GM21528 (cell line): Measurements from ENCODE around the gene ELMO2.
A peak's percentile ranks its signal among the peaks of the same experiment; 100 is the strongest.
"Not testable (repeated sequence)": the region's sequence is repeated elsewhere in the genome, so short reads cannot be mapped to it uniquely, and the experiment has no call there.

Source experiments
- ATAC-seq: cut with Tn5 transposase; IDR thresholded peaks from one replicate; pipeline ENCODE4 v1.9.1; 2021; ENCODE audit warnings: mild to moderate bottlenecking, moderate library complexity; ENCODE audit not compliant: unreplicated experiment, low FRiP score

Gene ELMO2

GRCh38 chr20:46406986-46407670, 713 bp upstream of the ELMO2 start:
- ATAC-seq: peak; percentile 41

- no peak for ATAC-seq
Measured at GRCh38 chr20:46402331-46402811, 4.0 kb downstream of the ELMO2 start.

DNA sequence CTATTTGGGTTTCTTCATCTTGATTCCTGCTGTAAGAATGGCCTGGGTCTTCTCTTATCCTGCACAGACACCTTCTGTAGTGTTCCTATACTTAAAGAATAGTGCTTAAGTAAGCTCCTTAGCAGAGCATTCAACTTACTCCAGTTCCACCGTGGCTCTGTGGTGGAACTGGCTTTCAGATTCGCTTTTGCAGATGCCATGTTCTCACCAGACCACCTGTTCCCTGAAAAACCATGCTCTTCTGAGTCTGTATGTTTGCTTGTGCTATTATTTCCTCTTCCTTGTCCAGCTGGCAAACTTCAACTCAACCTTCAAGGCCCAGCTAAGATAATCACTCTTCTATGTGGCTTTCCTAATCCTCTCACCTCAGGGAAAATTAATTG, 4.9 kb downstream of the ELMO2 start:
- no peak for ATAC-seq

DNA sequence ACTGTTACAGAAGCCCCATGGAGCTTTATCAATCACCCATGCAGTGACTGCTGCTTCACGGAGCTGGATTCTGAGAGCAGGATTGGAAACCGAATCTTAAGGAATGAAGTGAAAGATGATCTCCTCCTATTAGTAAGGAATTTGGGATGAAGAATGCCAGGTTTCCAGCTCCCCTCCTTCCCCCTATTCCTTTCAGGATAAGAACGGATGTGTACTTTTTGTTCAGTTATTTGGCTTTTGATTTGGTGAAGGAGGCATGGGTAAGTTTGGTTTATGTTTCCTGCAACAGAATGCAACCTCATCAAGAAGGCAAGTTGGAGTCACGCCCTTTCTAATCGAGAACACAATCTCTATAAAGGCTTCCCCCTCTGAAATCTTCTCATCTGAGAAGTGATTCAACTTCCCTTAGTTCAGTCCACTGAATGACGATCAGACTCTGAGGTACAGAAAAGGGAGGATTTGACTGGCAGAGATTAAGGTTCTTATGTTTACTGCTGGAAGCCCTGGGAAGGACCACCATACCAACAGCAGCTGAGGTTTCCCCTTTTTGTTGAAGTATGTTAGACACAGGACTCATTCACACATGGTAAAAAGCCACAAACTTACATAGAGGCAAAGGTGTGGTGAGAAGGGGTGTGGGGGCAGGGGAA, 5.5 kb downstream of the ELMO2 start:
- no peak for ATAC-seq

- no peak for ATAC-seq
Measured at GRCh38 chr20:46400253-46400652, 6.2 kb downstream of the ELMO2 start.

DNA sequence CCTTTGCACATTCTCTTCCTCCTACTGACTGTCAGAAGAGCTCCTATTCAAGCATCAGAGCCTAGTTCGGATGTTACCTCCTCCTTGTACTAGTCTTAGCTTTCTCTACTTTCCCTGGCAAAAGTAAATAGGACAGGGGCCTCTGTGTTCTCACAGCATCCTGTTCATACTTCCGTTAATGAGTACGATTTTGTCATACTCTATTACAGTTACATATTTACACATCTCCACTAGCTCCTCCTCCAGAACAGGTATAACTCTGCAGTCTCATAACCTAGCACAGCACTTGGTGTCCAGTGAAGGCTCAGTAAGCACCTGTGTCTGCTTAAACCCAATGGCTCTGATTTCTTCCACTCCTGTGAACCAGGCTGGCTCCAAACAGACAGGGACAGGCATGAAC, 7.0 kb downstream of the ELMO2 start:
- no peak for ATAC-seq

DNA sequence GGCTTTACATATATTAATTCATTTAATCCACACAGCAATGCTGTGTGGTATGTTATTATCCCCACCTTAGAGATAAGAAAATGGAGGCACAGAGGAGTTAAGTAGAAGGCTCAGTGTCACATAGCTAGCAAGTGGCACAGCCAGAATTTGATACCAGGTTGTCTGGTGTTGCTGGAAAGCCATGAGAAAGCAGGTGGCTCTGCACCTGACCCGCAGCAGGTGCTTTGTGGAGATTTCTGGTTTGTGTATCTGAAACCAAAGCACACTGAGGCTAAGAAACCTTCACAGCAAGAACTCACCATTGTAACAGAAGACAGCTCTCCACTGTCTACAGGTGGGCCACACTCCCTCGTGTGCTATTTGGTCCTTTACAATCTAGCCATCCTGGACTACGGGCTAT, 7.5 kb downstream of the ELMO2 start:
- ATAC-seq: no peak

GRCh38 chr20:46396052-46396740, 10.2 kb downstream of the ELMO2 start:
- ATAC-seq: no peak

- ATAC-seq: no peak
Measured at GRCh38 chr20:46394872-46395760, 11.3 kb downstream of the ELMO2 start.

DNA sequence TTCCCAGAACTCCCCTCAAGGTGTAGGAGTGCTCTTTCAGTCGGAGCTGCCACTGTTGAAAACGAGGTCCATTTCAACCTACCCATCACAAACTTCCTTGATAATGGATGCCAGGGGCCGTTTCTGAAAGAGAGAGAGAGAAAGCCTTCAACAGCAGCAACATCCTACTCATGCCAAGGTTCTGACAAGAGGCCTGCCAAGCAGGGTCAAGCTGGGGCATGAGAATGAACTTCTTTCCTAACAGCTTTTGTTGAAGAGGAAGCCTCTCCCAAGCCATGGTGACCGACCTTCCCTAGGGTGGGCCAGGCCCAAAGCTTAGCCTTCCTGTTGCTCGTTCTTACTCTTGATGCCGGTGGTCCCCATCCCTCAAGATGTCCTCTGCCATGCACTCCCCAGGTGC, 12.4 kb downstream of the ELMO2 start:
- ATAC-seq: no peak

- ATAC-seq: no peak
Measured at GRCh38 chr20:46388937-46389336, 17.5 kb downstream of the ELMO2 start.

DNA sequence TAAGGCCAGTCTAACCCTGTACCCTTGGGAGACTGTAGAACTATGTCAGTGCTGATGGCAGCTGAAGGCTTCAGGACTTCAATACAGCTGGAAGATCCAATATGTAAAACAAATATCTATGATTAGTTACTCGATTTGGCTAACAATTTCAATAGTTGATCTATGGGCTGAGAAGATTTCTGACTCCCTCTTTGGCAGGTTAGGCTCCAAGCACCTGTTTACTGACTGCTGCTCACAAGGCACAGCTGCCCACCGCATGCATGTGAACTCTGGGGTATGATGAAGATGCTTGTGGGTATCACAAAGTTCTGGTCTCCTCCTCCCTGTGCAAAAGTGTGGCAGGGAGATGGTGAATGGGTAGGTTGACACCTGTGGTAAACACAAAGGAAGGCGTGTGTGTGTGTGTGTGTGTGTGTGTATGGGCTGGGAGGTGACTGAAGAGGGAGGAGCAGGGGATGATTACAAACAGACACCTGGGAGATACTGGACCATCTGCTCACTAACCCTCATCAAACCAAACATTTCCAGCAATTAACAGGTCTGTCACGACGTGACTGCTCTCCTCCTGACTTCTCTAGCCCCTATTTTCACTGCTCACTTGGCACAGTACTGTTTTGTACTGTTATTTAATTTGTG, 18.1 kb downstream of the ELMO2 start:
- no peak for ATAC-seq

DNA sequence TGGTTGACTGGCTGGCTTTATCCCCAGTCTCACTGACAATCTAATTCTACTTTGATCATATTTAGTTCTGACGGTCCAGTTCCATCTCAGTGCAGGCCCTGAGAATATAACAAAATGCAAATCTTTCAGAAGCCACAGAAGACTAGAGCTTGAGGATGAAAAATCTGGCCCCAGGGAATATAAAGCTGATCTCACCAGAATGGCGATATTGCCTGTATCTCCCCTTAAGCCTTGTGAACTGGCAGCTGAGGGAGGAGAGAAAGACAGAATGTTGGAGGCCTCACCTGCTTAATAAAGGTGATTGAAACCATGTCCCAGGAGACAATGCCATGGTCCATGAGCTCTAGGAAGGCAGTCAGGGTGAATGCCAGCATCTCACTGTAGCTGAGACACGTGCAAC, 19.4 kb downstream of the ELMO2 start:
- ATAC-seq: not testable (repeated sequence)

DNA sequence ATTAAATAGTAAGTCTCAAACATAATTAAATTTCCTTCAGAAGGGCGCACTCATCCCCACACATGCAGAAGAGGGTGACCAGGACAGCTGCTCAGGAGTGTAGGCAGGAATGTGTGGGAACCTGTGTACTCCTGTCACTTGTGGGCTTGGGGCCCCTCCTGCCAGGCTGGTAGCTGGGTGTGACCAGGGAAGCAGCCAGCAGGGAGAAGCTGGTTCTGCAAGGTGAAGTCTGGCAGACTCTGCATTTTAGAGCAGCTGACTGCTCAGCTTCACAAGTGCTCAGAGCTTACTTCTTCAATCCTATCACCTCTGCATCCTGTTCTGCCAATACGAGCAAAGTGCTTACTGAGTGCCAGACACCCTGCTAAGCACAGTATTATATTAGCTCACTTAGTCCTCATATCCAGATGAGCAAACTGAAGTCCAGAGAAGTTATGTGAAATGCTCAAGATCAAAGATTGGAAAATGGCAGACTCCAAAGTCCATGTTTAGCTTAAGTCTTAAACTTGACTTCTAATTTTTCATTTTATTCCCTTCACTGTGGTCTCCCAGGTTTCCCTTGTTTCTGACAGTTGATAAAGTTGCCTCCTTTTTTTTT, 27.9 kb downstream of the ELMO2 start:
- ATAC-seq: no peak

- no peak for ATAC-seq
Measured at GRCh38 chr20:46377518-46377917, 28.9 kb downstream of the ELMO2 start.

- ATAC-seq: no peak
Measured at GRCh38 chr20:46376196-46376785, 30.1 kb downstream of the ELMO2 start.

- ATAC-seq: no peak
Measured at GRCh38 chr20:46375771-46376170, 30.6 kb downstream of the ELMO2 start.

DNA sequence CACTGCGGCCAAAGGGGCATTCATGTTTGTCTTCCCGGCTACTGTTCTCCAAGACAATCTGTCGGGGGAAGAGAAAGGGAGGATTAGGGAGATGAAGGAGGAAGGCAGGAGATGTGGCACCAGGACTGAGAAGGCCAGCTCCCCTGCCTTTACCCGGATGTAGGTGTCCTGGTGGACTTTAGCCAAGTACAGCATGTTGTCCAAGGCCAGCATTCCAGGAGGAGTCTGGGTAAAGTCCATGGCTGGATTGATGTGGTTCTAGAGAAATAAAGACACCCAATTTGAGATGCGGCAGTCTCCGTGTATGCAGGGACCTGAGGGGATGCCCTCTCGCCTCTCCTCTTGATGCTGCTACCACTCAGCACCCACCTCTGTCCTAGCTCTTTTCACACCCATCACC, 32.0 kb downstream of the ELMO2 start:
- ATAC-seq: no peak

GRCh38 chr20:46371656-46372055, 34.8 kb downstream of the ELMO2 start:
- ATAC-seq: no peak

- ATAC-seq: no peak
Measured at GRCh38 chr20:46368902-46369268, 37.5 kb downstream of the ELMO2 start.
